NCI-H345 treated with DMSO at 0.1 percent for 48 hours (cell line): ENCODE results near the gene PEX11G.
"Not testable (repeated sequence)": the region's sequence is repeated elsewhere in the genome, so short reads cannot be mapped to it uniquely, and the experiment has no call there.

ENCODE experiments used
- DNase-seq: peaks from one replicate; lab custom pipeline; 2025; ENCODE audit not compliant: unreplicated experiment; lab: John Stamatoyannopoulos, UW

Gene PEX11G

GRCh38 chr19:7441468-7442146 lies 47.2 kb downstream of the PEX11G start:
- DNase-seq: no peak

DNA sequence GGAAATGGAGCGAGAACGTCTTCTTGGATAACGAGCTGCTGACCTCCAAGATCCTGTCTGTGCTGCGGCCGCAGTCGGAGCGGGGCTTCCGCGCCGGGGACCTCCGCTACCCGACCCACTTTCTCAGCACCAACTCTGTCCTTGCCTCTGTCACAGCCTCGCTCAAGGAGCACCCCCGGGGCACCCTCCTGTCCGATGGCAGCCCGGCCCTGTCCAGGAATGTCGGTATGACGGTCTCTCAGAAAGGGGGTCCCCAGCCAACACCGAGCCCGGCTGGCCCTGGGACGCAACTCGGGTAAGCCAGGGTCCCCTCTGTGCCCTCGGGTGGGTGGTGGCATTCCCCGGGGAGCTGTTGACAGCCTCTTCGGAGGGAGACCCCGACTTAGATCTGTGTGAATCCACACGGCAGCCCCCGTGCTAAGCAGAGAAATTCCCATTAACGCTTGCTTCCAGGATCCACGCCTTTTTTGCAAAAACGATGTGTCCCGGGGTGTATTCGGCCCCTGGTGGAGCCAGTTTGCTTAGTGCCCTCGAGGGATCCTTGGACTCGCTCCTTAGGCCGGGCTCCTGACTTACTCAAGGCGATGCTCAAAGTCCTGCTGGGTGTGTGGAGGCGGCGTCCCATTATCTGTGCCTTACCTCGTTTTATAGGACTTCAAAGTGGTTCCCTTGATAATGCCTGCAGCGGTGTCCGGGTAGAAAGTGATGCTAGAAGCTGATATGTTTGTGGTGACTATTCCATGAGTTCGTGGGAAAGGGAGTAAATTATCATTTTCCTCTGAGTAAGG lies 48.5 kb downstream of the PEX11G start:
- no peak for DNase-seq

DNA sequence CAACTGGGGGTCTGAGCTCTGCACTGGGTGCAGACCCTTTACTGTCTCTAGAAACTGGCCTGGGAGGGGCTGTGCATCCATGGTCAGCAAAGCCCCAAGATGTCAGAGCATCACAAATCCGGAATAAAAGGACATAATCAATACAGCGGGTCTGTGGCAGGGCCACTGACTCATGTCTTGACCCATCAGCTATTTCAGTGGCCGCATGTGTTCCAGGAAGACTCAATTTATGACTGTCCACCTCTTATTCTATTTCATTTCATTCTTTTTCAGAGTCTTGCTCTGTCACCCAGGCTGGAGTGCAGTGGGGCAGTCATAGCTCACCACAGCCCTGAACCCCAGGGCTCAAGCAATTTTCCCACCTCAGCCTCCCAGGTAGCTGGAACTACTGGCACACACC lies 53.2 kb downstream of the PEX11G start:
- no peak for DNase-seq

- no peak for DNase-seq
These were observed 54.4 kb downstream of the PEX11G start for GRCh38 chr19:7434391-7434790.

DNA sequence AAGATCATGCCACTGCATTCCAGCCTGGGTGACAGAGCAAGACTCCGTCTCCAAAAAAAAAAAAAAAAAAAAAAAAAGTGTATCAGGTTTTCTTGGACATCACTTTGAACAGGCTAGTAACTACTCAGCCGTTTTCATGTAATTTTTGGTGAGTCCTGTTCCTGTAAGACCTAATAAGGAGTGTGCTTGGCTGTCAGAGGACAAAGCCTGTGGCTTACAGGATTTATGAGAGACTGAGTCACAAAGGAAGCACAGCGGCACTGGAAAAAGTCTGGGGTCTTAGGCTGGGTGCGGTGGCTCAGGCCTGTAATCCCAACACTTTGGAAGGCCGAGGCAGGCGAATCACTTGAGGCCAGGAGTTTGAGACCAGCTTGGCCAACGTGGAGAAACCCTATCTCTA lies 55.4 kb downstream of the PEX11G start:
- DNase-seq: not testable (repeated sequence)

- DNase-seq: no peak
These were observed 59.1 kb downstream of the PEX11G start for GRCh38 chr19:7429638-7430282.

DNA sequence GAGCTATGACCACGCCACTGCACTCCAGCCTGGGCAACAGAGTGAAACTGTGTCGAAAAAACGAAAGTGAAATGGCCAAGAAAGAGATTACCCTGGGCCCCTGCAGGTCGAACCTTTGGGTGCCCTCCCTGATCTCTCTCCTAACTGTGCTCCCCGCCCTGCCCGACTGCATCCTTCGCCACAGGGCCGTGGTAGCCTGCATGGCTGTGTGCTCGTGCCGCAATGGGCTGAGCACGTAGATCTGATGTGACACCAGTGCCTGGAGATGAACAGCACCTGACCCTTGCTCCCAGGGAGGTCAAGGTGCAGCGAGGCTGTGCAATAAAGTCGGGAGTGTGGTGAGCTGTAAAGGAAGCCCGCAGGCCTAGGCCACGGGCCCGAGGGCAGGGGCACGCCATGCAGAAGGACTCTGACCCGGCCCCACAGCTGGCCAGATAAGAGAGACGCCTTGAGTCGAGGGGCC lies 60.2 kb downstream of the PEX11G start:
- DNase-seq: no peak

GRCh38 chr19:7427944-7428343 lies 60.9 kb downstream of the PEX11G start:
- DNase-seq: no peak

- DNase-seq: no peak
These were observed 61.8 kb downstream of the PEX11G start for GRCh38 chr19:7426986-7427385.
